WTC11 (cell line): ENCODE results near the gene POLR2L. TPM values are rescaled to one million over a fixed set of nuclear protein-coding genes. Genes with fewer than 3 reads are reported as not detected.

Experiments
- ATAC-seq: fragments of 200-7000 bp; cut with Tn5 transposase; 2 replicates; pipeline ENCODE4 v1.10.0; 2021; ENCODE audit warnings: mild to moderate bottlenecking, moderate library complexity
- CTCF ChIA-PET: fragments of 300-600 bp; sonication (Branson Sonifier 250); formaldehyde crosslinking; loops from one replicate; lab custom pipeline; 2021; ENCODE audit warnings: antibody characterized with exemption; lab: Charles Lee
- POLR2A ChIA-PET: fragments of 350-600 bp; sonication (Branson Sonifier 250); formaldehyde crosslinking; loops from one replicate; lab custom pipeline; 2021; ENCODE audit warnings: antibody characterized with exemption; lab: Charles Lee
- DNase-seq: peaks from one replicate; pipeline ENCODE4 v3.0.0; 2021; ENCODE audit warnings: low spot score
- H3K27ac Mint-ChIP-seq: 2 replicates; pipeline ENCODE4 v1.8.0; 2021; ENCODE audit warnings: mixed read lengths
- H3K27me3 Mint-ChIP-seq: 2 replicates; pipeline ENCODE4 v1.8.0; 2021; ENCODE audit warnings: low read depth, mild to moderate bottlenecking, moderate library complexity, mixed read lengths
- H3K36me3 Mint-ChIP-seq: 2 replicates; pipeline ENCODE4 v1.8.0; 2021; ENCODE audit warnings: mixed read lengths
- H3K4me1 Mint-ChIP-seq: 2 replicates; pipeline ENCODE4 v1.8.0; 2022; ENCODE audit warnings: mixed read lengths
- H3K4me3 Mint-ChIP-seq: 2 replicates; pipeline ENCODE4 v1.8.0; 2021; ENCODE audit warnings: mild to moderate bottlenecking, moderate library complexity, mixed read lengths
- H3K9me3 Mint-ChIP-seq: 2 replicates; pipeline ENCODE4 v1.8.0; 2021; ENCODE audit warnings: mixed read lengths
- ATF1 ChIP-seq: sonication (generic); formaldehyde crosslinking; IDR thresholded peaks from 2 replicates; pipeline ENCODE4 v1.8.1; 2023; ENCODE audit warnings: mild to moderate bottlenecking, moderate library complexity, missing genetic modification reagents
- EMX1 ChIP-seq: fragments of 250-450 bp; sonication (Bioruptor Pico); IDR thresholded peaks from 2 replicates; pipeline ENCODE4 v1.8.0; 2021; ENCODE audit warnings: mild to moderate bottlenecking
- ESRRA ChIP-seq: sonication (generic); formaldehyde crosslinking; IDR thresholded peaks from 2 replicates; pipeline ENCODE4 v1.8.1; 2022; ENCODE audit warnings: mild to moderate bottlenecking, missing genetic modification reagents, borderline replicate concordance
- FOXP1 ChIP-seq: sonication (generic); formaldehyde crosslinking; IDR thresholded peaks from 2 replicates; pipeline ENCODE4 v1.8.0; 2022; ENCODE audit warnings: missing genetic modification reagents, mild to moderate bottlenecking, moderate library complexity, borderline replicate concordance
- NFATC4 ChIP-seq: fragments of 250-450 bp; sonication (Bioruptor Pico); IDR thresholded peaks from 2 replicates; pipeline ENCODE4 v1.9.0; 2021; ENCODE audit warnings: mild to moderate bottlenecking
- PRRX2 ChIP-seq: fragments of 250-450 bp; sonication (Bioruptor Pico); IDR thresholded peaks from 2 replicates; pipeline ENCODE4 v1.8.0; 2021; ENCODE audit warnings: mild to moderate bottlenecking
- TCF7 ChIP-seq: sonication (generic); formaldehyde crosslinking; IDR thresholded peaks from 2 replicates; pipeline ENCODE4 v1.8.0; 2022; ENCODE audit warnings: mild to moderate bottlenecking, low read depth, missing genetic modification reagents, moderate library complexity
- TEAD1 ChIP-seq: sonication (generic); formaldehyde crosslinking; IDR thresholded peaks from 2 replicates; pipeline ENCODE4 v1.8.0; 2022; ENCODE audit warnings: mild to moderate bottlenecking, missing genetic modification reagents
- TEAD4 ChIP-seq: sonication (generic); formaldehyde crosslinking; IDR thresholded peaks from 2 replicates; pipeline ENCODE4 v1.8.0; 2022; ENCODE audit warnings: mild to moderate bottlenecking, missing genetic modification reagents
- ZNF263 ChIP-seq: sonication (generic); formaldehyde crosslinking; IDR thresholded peaks from 2 replicates; pipeline ENCODE4 v1.8.1; 2022; ENCODE audit warnings: low read depth, mild to moderate bottlenecking, moderate library complexity, missing genetic modification reagents
- ZNF396 ChIP-seq: fragments of 250-450 bp; sonication (Bioruptor Pico); IDR thresholded peaks from 2 replicates; pipeline ENCODE4 v1.8.0; 2021; ENCODE audit warnings: mild to moderate bottlenecking, moderate library complexity, borderline replicate concordance
- ZNF416 ChIP-seq: fragments of 250-450 bp; sonication (Bioruptor Pico); IDR thresholded peaks from 2 replicates; pipeline ENCODE4 v1.9.0; 2021; ENCODE audit warnings: mild to moderate bottlenecking, inconsistent platforms
- ZNF671 ChIP-seq: fragments of 250-450 bp; sonication (Bioruptor Pico); IDR thresholded peaks from 2 replicates; pipeline ENCODE4 v1.8.0; 2021; ENCODE audit warnings: mild to moderate bottlenecking
- total RNA-seq: library from RNA; stranded (reverse); gene quantifications from 3 replicates; pipeline ENCODE4 v1.2.3, GENCODE V29; 2021
- TF ChIP-seq, protein P1 (sequence below): sonication (generic); formaldehyde crosslinking; IDR thresholded peaks from 2 replicates; pipeline ENCODE4 v1.8.0; 2022; ENCODE audit warnings: mild to moderate bottlenecking, missing genetic modification reagents
- TF ChIP-seq, protein P2 (sequence below): sonication (generic); formaldehyde crosslinking; IDR thresholded peaks from 2 replicates; pipeline ENCODE4 v1.8.1; 2023; ENCODE audit warnings: mild to moderate bottlenecking, missing genetic modification reagents
- TF ChIP-seq, protein P3 (sequence below): fragments of 250-450 bp; sonication (Bioruptor Pico); IDR thresholded peaks from 2 replicates; pipeline ENCODE4 v1.9.0; 2021; ENCODE audit warnings: moderate library complexity, mild to moderate bottlenecking, inconsistent platforms, borderline replicate concordance
- TF ChIP-seq, protein P4 (sequence below): sonication (generic); formaldehyde crosslinking; IDR thresholded peaks from 2 replicates; pipeline ENCODE4 v1.8.0; 2022; ENCODE audit warnings: missing genetic modification reagents
- TF ChIP-seq, protein P5 (sequence below): sonication (generic); formaldehyde crosslinking; IDR thresholded peaks from 2 replicates; pipeline ENCODE4 v1.8.0; 2022; ENCODE audit warnings: mild to moderate bottlenecking, missing genetic modification reagents
- TF ChIP-seq, protein P6 (sequence below): fragments of 250-450 bp; sonication (Bioruptor Pico); IDR thresholded peaks from 2 replicates; pipeline ENCODE4 v1.9.0; 2021; ENCODE audit warnings: mild to moderate bottlenecking
- TF ChIP-seq, protein P7 (sequence below): fragments of 200-600 bp; IDR thresholded peaks from 2 replicates; pipeline ENCODE4 v1.8.0; 2022; ENCODE audit warnings: antibody characterized with exemption

Gene POLR2L
- total RNA-seq, 1 experiment from 2014 or later: 152 TPM

DNA sequence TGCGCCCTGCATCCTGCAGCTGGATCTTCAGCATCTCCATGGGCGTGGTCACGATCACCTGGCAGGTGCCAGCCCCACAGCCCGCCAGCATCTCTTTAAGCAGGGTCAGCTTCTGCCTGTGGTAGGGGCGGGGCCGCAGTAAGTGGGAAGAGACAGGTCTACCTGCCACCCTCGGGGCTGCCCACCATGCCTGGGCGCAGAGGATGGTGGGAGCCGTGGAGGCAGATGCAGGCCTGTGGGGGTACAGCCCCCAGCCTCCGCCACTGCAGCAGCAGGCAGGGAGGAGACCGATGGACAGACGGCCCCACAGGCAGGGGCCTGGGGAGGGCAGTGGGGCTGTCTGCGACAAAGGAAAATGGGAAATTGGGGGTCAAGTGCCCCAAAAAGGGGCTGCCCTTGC lies 49.5 kb downstream of the POLR2L start:
- ChIA-PET CTCF (no interaction called here), POLR2A (interaction anchor here (1.0 to 1.6 kb wide), 2 partner anchors 10 to 26 kb away, joined by 3 to 5 read pairs; partner anchors contain the start of gene PNPLA2)
- no peak for DNase-seq
- TF ChIP-seq, protein P1, sequence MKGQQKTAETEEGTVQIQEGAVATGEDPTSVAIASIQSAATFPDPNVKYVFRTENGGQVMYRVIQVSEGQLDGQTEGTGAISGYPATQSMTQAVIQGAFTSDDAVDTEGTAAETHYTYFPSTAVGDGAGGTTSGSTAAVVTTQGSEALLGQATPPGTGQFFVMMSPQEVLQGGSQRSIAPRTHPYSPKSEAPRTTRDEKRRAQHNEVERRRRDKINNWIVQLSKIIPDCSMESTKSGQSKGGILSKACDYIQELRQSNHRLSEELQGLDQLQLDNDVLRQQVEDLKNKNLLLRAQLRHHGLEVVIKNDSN (CRISPR knock-in tag): no peak
- TF ChIP-seq NFATC4 (CRISPR knock-in tag) (no peak), ZNF396 (no peak)
- TF ChIP-seq, protein P2, sequence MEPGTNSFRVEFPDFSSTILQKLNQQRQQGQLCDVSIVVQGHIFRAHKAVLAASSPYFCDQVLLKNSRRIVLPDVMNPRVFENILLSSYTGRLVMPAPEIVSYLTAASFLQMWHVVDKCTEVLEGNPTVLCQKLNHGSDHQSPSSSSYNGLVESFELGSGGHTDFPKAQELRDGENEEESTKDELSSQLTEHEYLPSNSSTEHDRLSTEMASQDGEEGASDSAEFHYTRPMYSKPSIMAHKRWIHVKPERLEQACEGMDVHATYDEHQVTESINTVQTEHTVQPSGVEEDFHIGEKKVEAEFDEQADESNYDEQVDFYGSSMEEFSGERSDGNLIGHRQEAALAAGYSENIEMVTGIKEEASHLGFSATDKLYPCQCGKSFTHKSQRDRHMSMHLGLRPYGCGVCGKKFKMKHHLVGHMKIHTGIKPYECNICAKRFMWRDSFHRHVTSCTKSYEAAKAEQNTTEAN (CRISPR knock-in tag): no peak
- TF ChIP-seq, protein P3, sequence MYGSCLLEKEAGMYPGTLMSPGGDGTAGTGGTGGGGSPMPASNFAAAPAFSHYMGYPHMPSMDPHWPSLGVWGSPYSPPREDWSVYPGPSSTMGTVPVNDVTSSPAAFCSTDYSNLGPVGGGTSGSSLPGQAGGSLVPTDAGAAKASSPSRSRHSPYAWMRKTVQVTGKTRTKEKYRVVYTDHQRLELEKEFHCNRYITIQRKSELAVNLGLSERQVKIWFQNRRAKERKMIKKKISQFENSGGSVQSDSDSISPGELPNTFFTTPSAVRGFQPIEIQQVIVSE (CRISPR knock-in tag): no peak
- TF ChIP-seq, all 79 proteins: peak for 0
- Mint-ChIP-seq H3K9me3 (no peaks in the 10 kb centered on the region), H3K4me3 (no peak overlapping the region), H3K27me3 (no peaks in the 10 kb centered on the region), H3K4me1 (peaks cover 22% of the 10 kb centered on the region), H3K27ac (no peak overlapping the region), H3K36me3 (no peaks in the 10 kb centered on the region)
- no peak for ATAC-seq

DNA sequence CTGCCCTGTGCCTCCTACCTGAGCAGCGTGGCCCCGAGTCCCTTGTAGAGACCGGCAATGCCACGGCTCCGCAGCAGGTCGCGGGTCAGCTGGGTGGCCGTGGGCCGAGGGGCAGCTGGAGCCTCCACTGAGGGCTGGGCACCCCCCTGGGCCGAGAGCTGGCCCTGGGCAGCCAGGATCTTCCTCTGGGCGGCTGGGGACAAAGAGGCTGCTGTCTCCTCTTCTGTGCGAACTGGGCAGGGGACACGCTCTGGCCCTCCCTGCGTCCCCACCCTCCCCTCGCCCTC lies 49.9 kb downstream of the POLR2L start:
- ChIA-PET CTCF (no interaction called here), POLR2A (interaction anchor here (1.0 to 1.6 kb wide), 2 partner anchors 9 to 27 kb away, joined by 3 to 5 read pairs; partner anchors contain the start of gene PNPLA2)
- DNase-seq (no peak), ATAC-seq (no peak)
- no peak for TF ChIP-seq ATF1 (CRISPR knock-in tag)
- TF ChIP-seq, protein P4, sequence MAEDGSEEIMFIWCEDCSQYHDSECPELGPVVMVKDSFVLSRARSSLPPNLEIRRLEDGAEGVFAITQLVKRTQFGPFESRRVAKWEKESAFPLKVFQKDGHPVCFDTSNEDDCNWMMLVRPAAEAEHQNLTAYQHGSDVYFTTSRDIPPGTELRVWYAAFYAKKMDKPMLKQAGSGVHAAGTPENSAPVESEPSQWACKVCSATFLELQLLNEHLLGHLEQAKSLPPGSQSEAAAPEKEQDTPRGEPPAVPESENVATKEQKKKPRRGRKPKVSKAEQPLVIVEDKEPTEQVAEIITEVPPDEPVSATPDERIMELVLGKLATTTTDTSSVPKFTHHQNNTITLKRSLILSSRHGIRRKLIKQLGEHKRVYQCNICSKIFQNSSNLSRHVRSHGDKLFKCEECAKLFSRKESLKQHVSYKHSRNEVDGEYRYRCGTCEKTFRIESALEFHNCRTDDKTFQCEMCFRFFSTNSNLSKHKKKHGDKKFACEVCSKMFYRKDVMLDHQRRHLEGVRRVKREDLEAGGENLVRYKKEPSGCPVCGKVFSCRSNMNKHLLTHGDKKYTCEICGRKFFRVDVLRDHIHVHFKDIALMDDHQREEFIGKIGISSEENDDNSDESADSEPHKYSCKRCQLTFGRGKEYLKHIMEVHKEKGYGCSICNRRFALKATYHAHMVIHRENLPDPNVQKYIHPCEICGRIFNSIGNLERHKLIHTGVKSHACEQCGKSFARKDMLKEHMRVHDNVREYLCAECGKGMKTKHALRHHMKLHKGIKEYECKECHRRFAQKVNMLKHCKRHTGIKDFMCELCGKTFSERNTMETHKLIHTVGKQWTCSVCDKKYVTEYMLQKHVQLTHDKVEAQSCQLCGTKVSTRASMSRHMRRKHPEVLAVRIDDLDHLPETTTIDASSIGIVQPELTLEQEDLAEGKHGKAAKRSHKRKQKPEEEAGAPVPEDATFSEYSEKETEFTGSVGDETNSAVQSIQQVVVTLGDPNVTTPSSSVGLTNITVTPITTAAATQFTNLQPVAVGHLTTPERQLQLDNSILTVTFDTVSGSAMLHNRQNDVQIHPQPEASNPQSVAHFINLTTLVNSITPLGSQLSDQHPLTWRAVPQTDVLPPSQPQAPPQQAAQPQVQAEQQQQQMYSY (CRISPR knock-in tag): no peak
- TF ChIP-seq, protein P5, sequence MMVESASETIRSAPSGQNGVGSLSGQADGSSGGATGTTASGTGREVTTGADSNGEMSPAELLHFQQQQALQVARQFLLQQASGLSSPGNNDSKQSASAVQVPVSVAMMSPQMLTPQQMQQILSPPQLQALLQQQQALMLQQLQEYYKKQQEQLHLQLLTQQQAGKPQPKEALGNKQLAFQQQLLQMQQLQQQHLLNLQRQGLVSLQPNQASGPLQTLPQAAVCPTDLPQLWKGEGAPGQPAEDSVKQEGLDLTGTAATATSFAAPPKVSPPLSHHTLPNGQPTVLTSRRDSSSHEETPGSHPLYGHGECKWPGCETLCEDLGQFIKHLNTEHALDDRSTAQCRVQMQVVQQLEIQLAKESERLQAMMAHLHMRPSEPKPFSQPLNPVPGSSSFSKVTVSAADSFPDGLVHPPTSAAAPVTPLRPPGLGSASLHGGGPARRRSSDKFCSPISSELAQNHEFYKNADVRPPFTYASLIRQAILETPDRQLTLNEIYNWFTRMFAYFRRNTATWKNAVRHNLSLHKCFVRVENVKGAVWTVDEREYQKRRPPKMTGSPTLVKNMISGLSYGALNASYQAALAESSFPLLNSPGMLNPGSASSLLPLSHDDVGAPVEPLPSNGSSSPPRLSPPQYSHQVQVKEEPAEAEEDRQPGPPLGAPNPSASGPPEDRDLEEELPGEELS (CRISPR knock-in tag): no peak
- no peak for TF ChIP-seq FOXP1 (CRISPR knock-in tag)
- TF ChIP-seq TCF7 (CRISPR knock-in tag): no peak
- no peak for TF ChIP-seq ZNF263 (CRISPR knock-in tag)
- TF ChIP-seq PRRX2 (CRISPR knock-in tag): no peak
- TF ChIP-seq ZNF671 (CRISPR knock-in tag): no peak
- TF ChIP-seq EMX1 (CRISPR knock-in tag): no peak
- TF ChIP-seq, protein P6, sequence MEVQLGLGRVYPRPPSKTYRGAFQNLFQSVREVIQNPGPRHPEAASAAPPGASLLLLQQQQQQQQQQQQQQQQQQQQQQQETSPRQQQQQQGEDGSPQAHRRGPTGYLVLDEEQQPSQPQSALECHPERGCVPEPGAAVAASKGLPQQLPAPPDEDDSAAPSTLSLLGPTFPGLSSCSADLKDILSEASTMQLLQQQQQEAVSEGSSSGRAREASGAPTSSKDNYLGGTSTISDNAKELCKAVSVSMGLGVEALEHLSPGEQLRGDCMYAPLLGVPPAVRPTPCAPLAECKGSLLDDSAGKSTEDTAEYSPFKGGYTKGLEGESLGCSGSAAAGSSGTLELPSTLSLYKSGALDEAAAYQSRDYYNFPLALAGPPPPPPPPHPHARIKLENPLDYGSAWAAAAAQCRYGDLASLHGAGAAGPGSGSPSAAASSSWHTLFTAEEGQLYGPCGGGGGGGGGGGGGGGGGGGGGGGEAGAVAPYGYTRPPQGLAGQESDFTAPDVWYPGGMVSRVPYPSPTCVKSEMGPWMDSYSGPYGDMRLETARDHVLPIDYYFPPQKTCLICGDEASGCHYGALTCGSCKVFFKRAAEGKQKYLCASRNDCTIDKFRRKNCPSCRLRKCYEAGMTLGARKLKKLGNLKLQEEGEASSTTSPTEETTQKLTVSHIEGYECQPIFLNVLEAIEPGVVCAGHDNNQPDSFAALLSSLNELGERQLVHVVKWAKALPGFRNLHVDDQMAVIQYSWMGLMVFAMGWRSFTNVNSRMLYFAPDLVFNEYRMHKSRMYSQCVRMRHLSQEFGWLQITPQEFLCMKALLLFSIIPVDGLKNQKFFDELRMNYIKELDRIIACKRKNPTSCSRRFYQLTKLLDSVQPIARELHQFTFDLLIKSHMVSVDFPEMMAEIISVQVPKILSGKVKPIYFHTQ: no peak
- TF ChIP-seq, protein P7, sequence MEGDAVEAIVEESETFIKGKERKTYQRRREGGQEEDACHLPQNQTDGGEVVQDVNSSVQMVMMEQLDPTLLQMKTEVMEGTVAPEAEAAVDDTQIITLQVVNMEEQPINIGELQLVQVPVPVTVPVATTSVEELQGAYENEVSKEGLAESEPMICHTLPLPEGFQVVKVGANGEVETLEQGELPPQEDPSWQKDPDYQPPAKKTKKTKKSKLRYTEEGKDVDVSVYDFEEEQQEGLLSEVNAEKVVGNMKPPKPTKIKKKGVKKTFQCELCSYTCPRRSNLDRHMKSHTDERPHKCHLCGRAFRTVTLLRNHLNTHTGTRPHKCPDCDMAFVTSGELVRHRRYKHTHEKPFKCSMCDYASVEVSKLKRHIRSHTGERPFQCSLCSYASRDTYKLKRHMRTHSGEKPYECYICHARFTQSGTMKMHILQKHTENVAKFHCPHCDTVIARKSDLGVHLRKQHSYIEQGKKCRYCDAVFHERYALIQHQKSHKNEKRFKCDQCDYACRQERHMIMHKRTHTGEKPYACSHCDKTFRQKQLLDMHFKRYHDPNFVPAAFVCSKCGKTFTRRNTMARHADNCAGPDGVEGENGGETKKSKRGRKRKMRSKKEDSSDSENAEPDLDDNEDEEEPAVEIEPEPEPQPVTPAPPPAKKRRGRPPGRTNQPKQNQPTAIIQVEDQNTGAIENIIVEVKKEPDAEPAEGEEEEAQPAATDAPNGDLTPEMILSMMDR: no peak
- TF ChIP-seq ESRRA (CRISPR knock-in tag): no peak
- TF ChIP-seq TEAD4: no peak
- no peak for TF ChIP-seq ZNF396
- TF ChIP-seq ZNF416 (CRISPR knock-in tag): no peak
- TF ChIP-seq TEAD1 (CRISPR knock-in tag): no peak
- Mint-ChIP-seq H3K27ac (no peak overlapping the region), H3K9me3 (no peaks in the 10 kb centered on the region), H3K4me3 (no peak overlapping the region), H3K36me3 (no peaks in the 10 kb centered on the region), H3K4me1 (peaks cover 22% of the 10 kb centered on the region), H3K27me3 (no peaks in the 10 kb centered on the region)
